H1 (cell line): Measurements from ENCODE around the gene ZNF134. TPM values are rescaled to one million over a fixed set of nuclear protein-coding genes. Genes with fewer than 3 reads are reported as not detected.

Experiments
- CEBPB ChIP-seq: IDR thresholded peaks from 2 replicates; pipeline ENCODE4 v1.6.1; 2012; ENCODE audit warnings: low read depth, low read length
- CHD1 ChIP-seq: IDR thresholded peaks from 2 replicates; pipeline ENCODE4 v1.6.1; 2012; ENCODE audit warnings: low read depth, low read length, improper control_type of control experiment
- RAD21 ChIP-seq, 2 experiments: IDR thresholded peaks in 1 of 2; conservative IDR thresholded peaks in 1 of 2; 2 replicates each; pipeline ENCODE4 v1.6.1; 2011; ENCODE audit warnings: low read depth in 2 of 2, low read length in 2 of 2, improper control_type of control experiment in 1 of 2, inconsistent platforms in 1 of 2, mild to moderate bottlenecking in 1 of 2, moderate library complexity in 1 of 2
- TEAD4 ChIP-seq: IDR thresholded peaks from 2 replicates; pipeline ENCODE4 v1.6.1; 2012; ENCODE audit warnings: low read depth, low read length, inconsistent platforms, mixed read lengths
- polyA plus RNA-seq, 7 experiments: library from polyadenylated mRNA; depleted of rRNA in 3 of 7; stranded (reverse) in 5 of 7; unstranded in 2 of 7; fragments of >200 nt in 5 of 7; fragments of 200-250 nt in 2 of 7; gene quantifications; 1 replicate in 5 of 7; 2 replicates in 1 of 7; 4 replicates in 1 of 7; pipeline versions ENCODE4 v1.2.1 to v1.2.3, GENCODE V29; 2011 to 2013; ENCODE audit warnings: missing spikeins in 2 of 7, mixed read lengths in 2 of 7
- total RNA-seq: library from RNA; stranded (reverse); fragmentation: NEBNext Ultra II Directional; extraction: Animal tissue kit (Norgen Biotek cat#: 25700); gene quantifications from 2 replicates; pipeline ENCODE4 v1.2.1, GENCODE V29; 2021

Gene ZNF134
- total and polyA plus RNA-seq, 2 of the 8 experiments (the other 6 are each of a cell fraction or from before 2014, with no cell fraction given): 16.6 to 54.6 TPM

GRCh38 chr19:57566396-57567265, 47.4 kb upstream of the ZNF134 start (continued):
- no peak for TF ChIP-seq CEBPB
- TF ChIP-seq TEAD4: no peak
- peak; percentile 36 to 37; a peak in 2 of 4 replicates for TF ChIP-seq RAD21 (IDR thresholded peaks at IDR 0.05 in 1 of 2, conservative IDR thresholded peaks at IDR 0.05 in 1 of 2; ENCODE audit: low read depth in 2 of 2, low read length in 2 of 2)
- no peak for TF ChIP-seq CHD1
